ENCODE results near the gene CABCOCO1.

CABCOCO1 gene

DNA sequence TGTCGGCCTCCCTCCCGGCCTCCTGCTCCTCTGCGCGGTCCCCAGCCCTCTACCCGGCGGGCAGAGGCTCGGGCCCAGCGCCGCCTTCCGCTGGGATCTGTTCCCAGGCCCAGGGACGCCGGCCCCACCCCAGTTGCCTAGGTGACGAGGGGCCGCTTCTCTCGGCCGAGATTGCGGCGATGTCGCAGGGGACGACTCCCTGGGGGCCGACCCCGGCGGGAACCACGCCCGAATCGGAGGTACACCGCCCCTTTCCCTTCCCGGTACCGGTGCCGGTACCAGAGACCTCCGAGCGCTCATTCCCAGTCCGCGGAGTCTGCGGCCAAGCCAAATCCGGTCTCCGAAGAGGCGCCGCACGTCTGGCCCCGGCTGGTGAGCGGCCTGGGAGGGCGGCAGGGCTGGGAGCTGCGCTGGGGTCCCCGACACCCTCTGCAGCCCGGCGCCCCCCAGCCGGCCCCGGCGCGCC is at the start of gene CABCOCO1:
CABCOCO1 (plus strand) TSS at position 136 of the 466 bp plus-strand sequence; CDS start at position 180, 44 bp downstream.
- peak; percentile 86 for DNase-seq (ENCODE audit: low read depth, low spot score)

GRCh38 chr10:61613665-61614064 is 49.1 kb upstream of the CABCOCO1 start:
- no peak for DNase-seq (ENCODE audit: low read depth, low spot score)

DNA sequence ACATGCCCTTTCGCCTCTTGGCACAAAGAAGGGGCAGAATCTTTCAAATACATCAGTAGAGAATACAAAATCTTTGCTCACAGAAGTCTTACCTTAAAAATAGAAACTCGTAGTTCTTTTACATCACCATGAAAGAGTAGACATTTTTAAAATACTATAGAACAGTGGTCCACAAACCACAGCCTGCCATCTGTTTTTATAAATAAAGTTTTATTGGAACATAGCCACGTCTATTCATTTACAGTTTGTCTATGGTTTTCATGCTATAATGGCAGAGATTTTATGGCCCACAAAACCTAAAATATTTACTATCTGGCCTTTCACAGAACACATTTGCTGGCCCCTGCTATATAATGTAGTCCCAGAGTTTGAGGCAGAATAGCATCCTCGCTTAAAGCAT is 46.1 kb upstream of the CABCOCO1 start:
- DNase-seq (ENCODE audit: low read depth, low spot score), result no peak

GRCh38 chr10:61617180-61617579 is 45.5 kb upstream of the CABCOCO1 start:
- DNase-seq (ENCODE audit: low read depth, low spot score), result no peak

- no peak for DNase-seq (ENCODE audit: low read depth, low spot score)
These were observed 45.1 kb upstream of the CABCOCO1 start for GRCh38 chr10:61617586-61617985.

DNA sequence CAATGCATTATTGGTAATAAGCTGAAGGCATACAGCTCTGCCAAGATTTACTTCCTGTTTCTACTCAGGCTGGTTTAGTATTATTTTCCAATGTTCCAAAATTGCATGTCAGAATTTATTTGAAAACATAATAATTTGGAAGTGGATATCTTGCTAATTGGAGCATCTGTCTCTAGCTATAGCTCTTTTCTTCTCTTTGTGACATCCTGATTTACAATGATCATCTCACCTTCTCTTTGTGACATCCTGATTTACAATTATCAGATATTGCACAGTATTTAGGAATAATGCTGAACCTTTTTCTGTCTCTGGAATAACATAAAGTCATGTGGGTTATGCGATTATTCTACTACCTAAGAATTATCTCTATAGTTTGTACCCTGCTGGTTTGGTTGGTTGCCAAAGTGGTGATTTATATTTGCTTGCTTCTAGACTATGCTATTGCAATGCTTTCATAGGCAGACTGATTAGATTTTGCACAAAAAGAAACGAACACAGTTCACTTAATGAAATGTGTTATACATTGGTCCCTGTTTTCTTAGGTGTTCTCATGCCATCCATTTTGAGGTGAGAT is 44.3 kb upstream of the CABCOCO1 start:
- no peak for DNase-seq (ENCODE audit: low read depth, low spot score)

DNA sequence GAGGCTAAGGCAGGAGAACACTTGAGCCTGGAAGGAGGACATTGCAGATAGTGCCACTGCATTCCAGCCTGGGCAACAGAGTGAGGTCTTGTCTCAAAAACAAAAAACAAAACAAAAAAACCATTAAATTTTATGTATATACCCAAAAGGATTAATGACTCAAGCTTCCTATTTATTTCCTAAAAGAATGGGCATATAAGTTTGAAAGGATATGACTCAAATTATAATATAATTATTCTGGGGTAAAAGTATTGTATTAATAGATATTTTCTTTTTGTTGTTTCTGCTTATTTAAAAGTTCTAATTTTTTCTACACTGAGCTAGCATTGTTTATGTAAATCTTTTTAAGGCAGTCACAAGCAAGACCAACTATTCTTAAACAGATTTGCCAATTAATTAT is 42.2 kb upstream of the CABCOCO1 start:
- DNase-seq (ENCODE audit: low read depth, low spot score), result no peak

- no peak for DNase-seq (ENCODE audit: low read depth, low spot score)
These were observed 41.1 kb upstream of the CABCOCO1 start for GRCh38 chr10:61621605-61622051.

DNA sequence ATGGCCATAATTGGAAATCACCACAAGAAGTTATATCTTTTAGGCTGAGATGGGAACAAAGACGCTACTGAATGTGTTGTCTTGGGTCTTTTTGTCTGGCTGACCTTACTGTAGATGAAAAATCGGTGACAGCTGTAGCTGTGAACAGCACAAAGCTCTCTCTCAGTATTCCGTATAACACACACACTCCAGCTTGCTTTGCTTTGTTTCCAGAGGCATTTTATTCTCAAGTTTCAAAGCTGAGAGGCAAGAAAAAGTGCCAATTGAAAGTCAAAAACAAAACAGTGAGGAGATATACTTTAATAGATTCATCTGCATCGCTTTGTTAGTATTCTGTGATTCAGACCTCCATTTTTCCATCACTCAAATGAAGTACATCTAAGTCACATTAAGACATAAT is 39.6 kb upstream of the CABCOCO1 start:
- DNase-seq (ENCODE audit: low read depth, low spot score), result no peak

DNA sequence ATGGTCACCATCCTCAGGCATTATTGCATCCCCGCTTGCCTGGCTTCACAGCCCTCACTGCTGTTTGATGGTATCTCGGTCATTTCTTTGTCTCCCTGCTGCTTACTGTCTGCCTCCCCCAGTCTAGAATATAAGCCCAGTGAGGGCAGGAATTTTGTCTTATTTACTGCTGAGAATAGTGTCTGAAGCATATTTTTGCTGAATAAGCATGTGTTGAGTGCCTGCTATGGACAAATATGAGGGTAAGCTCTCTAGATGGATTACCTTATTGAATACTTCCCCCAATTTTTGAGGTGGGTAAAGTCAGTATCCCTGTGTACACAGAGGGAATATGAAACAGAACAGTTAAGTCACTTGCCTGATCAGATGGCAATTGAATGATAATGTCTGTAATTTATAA is 36.5 kb upstream of the CABCOCO1 start:
- DNase-seq (ENCODE audit: low read depth, low spot score), result no peak

GRCh38 chr10:61627266-61627665 is 35.5 kb upstream of the CABCOCO1 start:
- DNase-seq (ENCODE audit: low read depth, low spot score), result no peak

- DNase-seq (ENCODE audit: low read depth, low spot score), result no peak
These were observed 34.4 kb upstream of the CABCOCO1 start for GRCh38 chr10:61628151-61628874.

DNA sequence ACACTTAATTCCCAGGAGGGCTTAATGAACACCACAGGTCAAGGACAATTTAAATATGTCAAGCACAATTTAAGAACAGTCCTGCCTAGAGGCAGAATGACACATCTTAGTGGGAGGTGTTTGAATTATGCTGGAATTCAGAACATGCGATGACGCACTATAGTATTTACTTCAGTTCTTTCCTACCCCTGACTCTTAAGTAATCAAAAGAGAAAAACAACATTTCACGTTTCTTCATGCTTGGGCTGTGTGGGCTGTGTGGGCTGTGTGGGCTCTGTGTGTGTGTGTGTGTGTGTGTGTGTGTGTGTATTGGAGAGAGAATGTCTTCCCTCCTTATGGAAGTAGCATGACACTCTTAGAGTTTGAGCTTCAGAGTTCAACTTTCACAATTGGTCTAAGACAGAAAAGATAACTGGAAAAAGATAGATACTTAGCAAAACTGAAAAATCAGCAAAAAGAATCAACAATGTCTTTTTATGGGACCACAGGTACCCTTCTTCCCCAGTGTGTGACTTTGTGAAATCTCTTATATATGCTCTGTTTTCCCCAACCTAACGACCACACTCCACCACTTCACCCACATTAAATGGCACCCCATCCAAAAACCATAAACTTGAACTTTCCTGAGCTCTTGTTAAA is 33.7 kb upstream of the CABCOCO1 start:
- peak; percentile 3 for DNase-seq (ENCODE audit: low read depth, low spot score)

GRCh38 chr10:61629576-61629975 is 33.2 kb upstream of the CABCOCO1 start:
- DNase-seq (ENCODE audit: low read depth, low spot score), result no peak

- peak; percentile 73 for DNase-seq (ENCODE audit: low read depth, low spot score)
These were observed 30.6 kb upstream of the CABCOCO1 start for GRCh38 chr10:61632057-61632670.

DNA sequence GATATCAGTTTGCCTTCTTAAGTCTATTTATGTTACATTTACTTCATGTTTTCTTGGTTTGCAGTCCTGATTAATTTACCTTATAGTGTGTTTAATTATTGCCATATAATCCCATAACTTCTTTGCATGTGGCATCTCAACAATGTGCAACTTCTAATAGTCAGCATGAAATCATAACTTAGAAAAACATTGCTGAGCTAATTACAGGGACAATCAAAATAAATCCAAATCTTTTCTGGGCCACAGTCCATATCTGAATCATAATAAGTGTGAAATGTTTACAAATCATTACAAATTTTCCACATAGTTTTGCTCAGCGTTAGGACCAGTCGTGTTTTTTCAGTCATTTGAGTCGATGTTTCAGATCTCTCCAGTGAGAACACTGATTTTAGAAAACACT is 29.1 kb upstream of the CABCOCO1 start:
- no peak for DNase-seq (ENCODE audit: low read depth, low spot score)

DNA sequence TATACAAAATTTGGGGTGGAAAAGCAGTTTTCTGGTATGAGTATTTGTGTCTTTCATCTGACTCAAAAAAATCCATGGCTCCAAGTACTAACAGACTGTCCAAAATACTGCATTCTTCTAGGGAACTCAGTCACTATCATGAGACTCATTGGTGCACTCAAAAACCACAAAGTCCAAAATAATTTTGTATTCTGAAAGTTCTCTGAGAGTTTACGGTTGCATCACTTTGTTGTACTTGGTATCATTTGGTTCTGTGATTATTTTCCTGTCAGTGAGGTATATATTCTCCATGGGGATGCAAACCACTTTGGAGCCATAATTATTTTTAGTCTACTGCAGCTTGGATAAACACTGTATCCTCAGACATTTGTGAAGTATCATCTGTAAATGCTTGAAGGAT is 28.0 kb upstream of the CABCOCO1 start:
- DNase-seq (ENCODE audit: low read depth, low spot score), result no peak

- no peak for DNase-seq (ENCODE audit: low read depth, low spot score)
These were observed 27.3 kb upstream of the CABCOCO1 start for GRCh38 chr10:61635471-61635870.

- DNase-seq (ENCODE audit: low read depth, low spot score), result no peak
These were observed 26.8 kb upstream of the CABCOCO1 start for GRCh38 chr10:61635932-61636331.

DNA sequence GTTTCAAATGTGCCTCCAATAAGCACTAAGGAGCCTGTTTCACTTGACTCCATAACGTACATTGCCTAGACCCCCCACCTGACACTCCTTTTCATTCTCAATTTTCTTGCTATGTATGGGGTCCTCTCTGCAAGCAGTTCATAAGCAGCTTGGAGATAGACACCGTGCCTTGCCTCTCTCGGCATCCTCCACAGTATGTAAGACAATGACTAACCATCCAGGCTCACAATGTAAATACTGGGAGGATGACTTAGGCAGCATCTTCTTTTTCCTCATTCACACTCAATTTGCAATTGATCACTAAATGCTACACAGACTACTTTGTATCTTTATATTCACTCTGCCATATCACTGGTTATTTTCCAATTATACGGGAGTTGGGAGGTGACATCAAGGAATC is 22.8 kb upstream of the CABCOCO1 start:
- no peak for DNase-seq (ENCODE audit: low read depth, low spot score)

- DNase-seq (ENCODE audit: low read depth, low spot score), result no peak
These were observed 21.9 kb upstream of the CABCOCO1 start for GRCh38 chr10:61640856-61641255.

DNA sequence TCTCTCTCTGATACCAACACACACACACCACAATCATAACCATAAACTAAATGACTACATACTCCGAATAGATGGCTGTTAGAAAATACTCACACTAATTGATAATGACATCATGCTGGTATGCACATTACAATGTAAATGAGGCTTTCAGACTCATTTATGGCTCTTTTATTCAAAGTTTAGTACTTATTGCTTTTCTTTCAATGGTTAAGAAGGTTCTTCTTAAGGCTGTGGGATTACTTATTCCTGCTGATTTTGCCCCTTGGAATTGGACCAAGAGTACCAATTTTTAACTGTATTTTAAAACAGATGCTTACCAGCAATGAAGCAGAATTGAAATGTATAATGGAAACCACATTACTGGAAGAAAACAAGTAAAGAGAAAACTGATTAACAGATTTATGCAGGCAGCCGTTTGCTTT is 20.6 kb upstream of the CABCOCO1 start:
- no peak for DNase-seq (ENCODE audit: low read depth, low spot score)

Measured in ELF-1 (cell line).